Peyer's patch (tissue), 4 donors: ENCODE results near the gene FAM131C. TPM values are rescaled to one million over a fixed set of nuclear protein-coding genes. Genes with fewer than 3 reads are reported as not detected.
"Not testable (repeated sequence)": the region's sequence is repeated elsewhere in the genome, so short reads cannot be mapped to it uniquely, and the experiment has no call there.

ENCODE experiments used
- DNase-seq, 3 donors: peaks; one replicate each; pipeline ENCODE4 v3.0.0-alpha.2; 2017 to 2019
- H3K27ac ChIP-seq, 4 donors: fragments of 200-600 bp; sonication (generic); one replicate each; pipeline ENCODE4 v1.5.1; 2016 to 2019
- H3K27me3 ChIP-seq, 2 donors: fragments of 200-600 bp; sonication (generic); one replicate each; pipeline ENCODE4 v1.5.1; 2019
- H3K36me3 ChIP-seq, 3 donors: fragments of 200-600 bp; sonication (generic); one replicate each; pipeline ENCODE4 v1.5.1; 2016 to 2019
- H3K4me1 ChIP-seq, 4 donors: fragments of 200-600 bp; sonication (generic); one replicate each; pipeline ENCODE4 v1.5.1; 2016 to 2019
- H3K4me3 ChIP-seq, 4 donors: fragments of 200-600 bp; sonication (generic); 1 replicate in 3 of 4; 2 replicates in 1 of 4; pipeline ENCODE4 v1.5.1; 2016 to 2019; ENCODE audit warnings: mild to moderate bottlenecking in 1 of 4
- H3K9me3 ChIP-seq, 4 donors: fragments of 200-600 bp; sonication (generic); one replicate each; pipeline ENCODE4 v1.5.1; 2016 to 2019; ENCODE audit warnings: mild to moderate bottlenecking in 1 of 4
- POLR2A ChIP-seq, 2 donors: fragments of 450-650 bp; IDR thresholded peaks; one replicate each; pipeline ENCODE4 v1.5.1; 2017; ENCODE audit warnings: antibody characterized with exemption in 2 of 2, mild to moderate bottlenecking in 2 of 2, moderate library complexity in 2 of 2
- total RNA-seq, 4 donors: library from RNA; depleted of rRNA; stranded (reverse); fragments of >200 nt; gene quantifications; one replicate each; pipeline ENCODE4 v1.1.0, GENCODE V29; 2016
- TF ChIP-seq, protein P1 (sequence below), 6 experiments: fragments of 450-650 bp in 4 of 6; fragments of 200-600 bp in 2 of 6; sonication (generic) in 1 of 6; IDR thresholded peaks; one replicate each; pipeline ENCODE4 v1.5.1; 2017 to 2019; ENCODE audit warnings: antibody characterized with exemption in 6 of 6, mild to moderate bottlenecking in 3 of 6, moderate library complexity in 1 of 6

Gene FAM131C
- total RNA-seq, 4 donors from 2014 or later, result 0.80 to 3.5 (median 2.3) TPM; not detected in 1

- no peaks in the 10 kb centered on the region for H3K27me3 ChIP-seq
- H3K9me3 ChIP-seq, result no peaks in the 10 kb centered on the region
- DNase-seq, result no peak
- TF ChIP-seq, protein P1, sequence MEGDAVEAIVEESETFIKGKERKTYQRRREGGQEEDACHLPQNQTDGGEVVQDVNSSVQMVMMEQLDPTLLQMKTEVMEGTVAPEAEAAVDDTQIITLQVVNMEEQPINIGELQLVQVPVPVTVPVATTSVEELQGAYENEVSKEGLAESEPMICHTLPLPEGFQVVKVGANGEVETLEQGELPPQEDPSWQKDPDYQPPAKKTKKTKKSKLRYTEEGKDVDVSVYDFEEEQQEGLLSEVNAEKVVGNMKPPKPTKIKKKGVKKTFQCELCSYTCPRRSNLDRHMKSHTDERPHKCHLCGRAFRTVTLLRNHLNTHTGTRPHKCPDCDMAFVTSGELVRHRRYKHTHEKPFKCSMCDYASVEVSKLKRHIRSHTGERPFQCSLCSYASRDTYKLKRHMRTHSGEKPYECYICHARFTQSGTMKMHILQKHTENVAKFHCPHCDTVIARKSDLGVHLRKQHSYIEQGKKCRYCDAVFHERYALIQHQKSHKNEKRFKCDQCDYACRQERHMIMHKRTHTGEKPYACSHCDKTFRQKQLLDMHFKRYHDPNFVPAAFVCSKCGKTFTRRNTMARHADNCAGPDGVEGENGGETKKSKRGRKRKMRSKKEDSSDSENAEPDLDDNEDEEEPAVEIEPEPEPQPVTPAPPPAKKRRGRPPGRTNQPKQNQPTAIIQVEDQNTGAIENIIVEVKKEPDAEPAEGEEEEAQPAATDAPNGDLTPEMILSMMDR (IDR thresholded peaks at IDR 0.05), result no peak
- TF ChIP-seq POLR2A (IDR thresholded peaks at IDR 0.05), result no peak
- H3K4me3 ChIP-seq, result no peak overlapping the region
- no peaks in the 10 kb centered on the region for H3K4me1 ChIP-seq
- no peak overlapping the region for H3K27ac ChIP-seq
- no peaks in the 10 kb centered on the region for H3K36me3 ChIP-seq
These were observed 12.2 kb downstream of the FAM131C start for GRCh38 chr1:16061266-16061665.

GRCh38 chr1:16058394-16059120 lies 14.9 kb downstream of the FAM131C start:
- not testable (repeated sequence) for H3K36me3 ChIP-seq, DNase-seq, H3K4me3 ChIP-seq, H3K27ac ChIP-seq, H3K4me1 ChIP-seq, H3K27me3 ChIP-seq, H3K9me3 ChIP-seq

DNA sequence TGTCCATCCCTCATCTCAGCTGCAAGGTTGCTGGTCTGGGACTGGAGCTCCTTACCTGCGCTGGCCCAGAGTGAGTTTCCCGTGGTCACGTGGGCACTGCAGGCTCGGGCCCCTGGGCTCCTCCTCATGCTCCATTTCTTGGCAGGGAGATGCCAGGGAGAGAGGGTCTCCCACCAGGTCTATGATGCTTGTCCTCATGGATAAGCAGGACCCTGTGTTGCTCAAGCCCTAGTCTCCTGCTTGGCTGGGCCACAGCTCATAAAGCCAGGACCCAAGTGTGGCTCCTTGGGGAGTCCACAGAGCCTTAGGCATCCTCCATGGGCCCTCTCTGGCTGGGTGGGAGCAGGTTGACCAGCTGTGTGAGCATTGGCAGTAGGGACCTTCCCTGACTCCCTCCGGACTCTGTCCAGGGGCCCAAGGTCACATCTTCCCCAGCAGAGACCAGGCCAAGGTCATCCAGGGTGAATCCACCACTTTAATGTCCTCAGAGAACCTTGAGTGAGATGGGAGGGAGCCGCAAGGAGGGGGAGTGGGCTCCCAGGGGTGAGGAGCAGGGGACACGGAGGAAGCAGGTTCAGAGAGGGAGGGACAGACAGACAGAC lies 16.0 kb downstream of the FAM131C start:
- not testable (repeated sequence) for H3K4me3 ChIP-seq, H3K27me3 ChIP-seq, H3K36me3 ChIP-seq, DNase-seq, H3K4me1 ChIP-seq, H3K9me3 ChIP-seq, H3K27ac ChIP-seq

DNA sequence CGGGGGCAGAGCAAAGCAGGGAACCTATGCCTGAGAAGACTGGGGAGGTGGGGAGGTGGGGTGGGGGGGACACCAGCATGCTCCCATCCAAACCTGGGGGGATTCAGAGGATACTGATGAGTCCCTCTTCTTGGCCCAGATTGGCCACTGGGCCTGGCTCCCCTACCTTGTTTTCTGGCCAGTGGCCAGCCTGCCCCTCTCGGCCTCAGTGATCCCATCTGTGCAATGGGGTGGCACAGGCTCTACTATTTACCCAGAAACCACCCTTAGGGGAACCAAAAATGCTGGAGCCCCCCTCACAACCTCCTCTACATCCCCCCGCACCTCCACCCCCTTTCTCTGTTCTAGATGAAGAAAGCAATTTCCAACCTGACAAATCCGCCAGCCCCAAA lies 16.9 kb downstream of the FAM131C start:
- not testable (repeated sequence) for H3K4me1 ChIP-seq, H3K9me3 ChIP-seq, H3K27ac ChIP-seq, H3K36me3 ChIP-seq, H3K27me3 ChIP-seq, H3K4me3 ChIP-seq, DNase-seq

DNA sequence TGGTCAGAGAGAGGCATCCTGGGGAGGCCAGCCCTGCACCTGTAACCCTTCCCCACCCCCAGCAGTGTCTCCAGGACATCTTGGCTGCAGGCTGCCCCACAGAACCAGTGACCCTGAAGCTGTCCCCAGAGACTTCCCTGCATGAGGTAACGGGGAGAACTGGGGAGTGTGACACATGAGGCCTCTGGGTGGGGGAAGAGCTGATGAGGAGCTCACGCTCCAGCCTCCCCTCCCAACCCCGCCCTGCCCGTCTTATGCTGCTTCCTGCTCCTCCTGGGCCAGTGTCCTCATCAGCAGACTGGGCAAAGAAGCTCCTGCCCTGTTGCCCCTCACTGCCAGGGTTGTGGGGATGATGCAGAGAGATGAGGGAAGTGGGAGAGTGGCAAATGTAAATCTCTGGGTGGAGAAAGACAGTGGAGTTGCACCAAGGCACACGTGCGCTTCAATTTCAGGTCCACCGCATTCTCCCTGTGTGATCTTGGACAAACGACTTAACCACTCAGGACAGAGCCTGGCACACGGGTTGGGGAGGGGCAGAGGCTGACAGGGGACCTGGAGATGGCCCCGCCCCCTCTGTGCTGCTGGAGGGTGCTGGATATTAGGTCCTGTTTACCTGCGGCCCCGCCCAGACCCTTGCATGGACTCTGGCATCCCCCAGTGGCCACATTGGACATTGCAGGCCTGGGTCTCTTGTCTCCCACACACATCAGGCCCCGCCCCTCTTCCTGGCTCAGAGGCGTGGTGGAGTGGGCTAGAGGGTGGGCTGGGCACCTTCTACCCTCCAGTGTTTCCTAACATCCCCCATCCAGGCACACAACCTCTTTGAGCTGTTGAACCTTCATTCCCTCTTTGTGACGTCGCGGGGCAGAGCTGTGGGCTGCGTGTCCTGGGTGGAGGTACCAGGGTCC lies 17.6 kb downstream of the FAM131C start:
- Histone ChIP-seq H3K27me3 (no peaks in the 10 kb centered on the region), H3K4me3 (no peak overlapping the region), H3K4me1 (no peaks in the 10 kb centered on the region), H3K9me3 (no peaks in the 10 kb centered on the region), H3K36me3 (no peaks in the 10 kb centered on the region), H3K27ac (no peak overlapping the region)
- no peak for TF ChIP-seq POLR2A (IDR thresholded peaks at IDR 0.05)
- TF ChIP-seq, protein P1 (IDR thresholded peaks at IDR 0.05), result peak; percentile 82 to 97 (median 92)
- peak; percentile 91 to 96 (median 93) for DNase-seq

DNA sequence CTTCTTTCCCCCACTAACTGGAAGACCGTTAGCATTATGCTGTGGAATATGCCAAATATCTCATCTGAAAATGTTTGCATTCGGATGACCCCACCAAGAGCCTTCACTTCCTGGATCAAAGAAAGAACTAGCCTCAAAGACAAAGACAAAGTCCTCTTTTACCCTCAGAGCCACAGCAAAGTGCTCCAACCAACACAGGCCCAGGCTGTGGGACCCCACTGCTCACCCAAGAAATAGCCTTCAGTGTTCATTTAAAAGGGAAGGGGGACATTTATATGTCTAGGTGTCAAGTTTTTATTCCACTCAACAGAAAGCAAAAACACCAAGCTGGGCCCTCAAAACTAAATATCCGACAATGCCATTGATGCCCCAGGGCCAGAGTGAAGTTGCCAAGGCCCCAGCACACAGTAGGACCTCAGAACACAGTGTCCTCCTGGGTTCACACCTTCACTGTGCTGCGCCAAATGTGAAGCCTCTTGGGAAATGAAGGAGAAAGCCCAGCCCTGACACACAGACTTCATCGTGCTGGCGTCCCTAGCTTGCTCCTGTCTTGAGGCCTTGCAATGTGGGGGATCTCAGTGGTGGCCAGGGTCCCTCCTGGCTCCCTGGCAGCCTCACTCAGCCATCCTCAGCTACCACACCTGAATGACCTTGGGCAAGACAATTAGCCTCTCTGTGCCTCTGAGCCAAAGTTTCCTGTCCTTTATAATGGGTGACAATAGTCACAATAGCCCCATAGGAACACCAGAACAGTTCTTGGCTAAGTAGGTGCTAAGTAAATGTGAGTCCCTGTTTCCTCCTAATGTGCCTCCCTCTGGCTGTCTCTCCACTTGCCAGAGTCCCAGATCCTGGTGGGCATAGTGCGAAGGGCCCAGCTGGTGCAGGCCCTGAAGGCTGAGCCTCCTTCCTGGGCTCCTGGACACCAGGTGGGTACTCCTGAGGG lies 18.6 kb downstream of the FAM131C start:
- DNase-seq, result no peak
- no peaks in the 10 kb centered on the region for H3K36me3 ChIP-seq
- TF ChIP-seq, protein P1 (IDR thresholded peaks at IDR 0.05), result no peak
- TF ChIP-seq POLR2A (IDR thresholded peaks at IDR 0.05), result no peak
- no peaks in the 10 kb centered on the region for H3K4me1 ChIP-seq
- H3K4me3 ChIP-seq, result no peak overlapping the region
- no peaks in the 10 kb centered on the region for H3K9me3 ChIP-seq
- H3K27ac ChIP-seq, result no peak overlapping the region
- no peaks in the 10 kb centered on the region for H3K27me3 ChIP-seq
